Measurements from ENCODE around the gene RPS5. TPM values are rescaled to one million over a fixed set of nuclear protein-coding genes. Genes with fewer than 3 reads are reported as not detected.

RPS5 gene
- total and polyA plus RNA-seq, 9 of the 15 experiments (the other 6 are each of a cell fraction or from before 2014, with no cell fraction given) = 1,228 to 3,570 (median 2,484) TPM

- TF ChIP-seq ZBTB7A (IDR thresholded peaks at IDR 0.05; ENCODE audit: borderline replicate concordance, control insufficient read depth, low read depth, low read length) (peak; percentile 11; the same call in 1 of the 2 replicates), TRIM25 (IDR thresholded peaks at IDR 0.05; ENCODE audit: borderline replicate concordance) (peak; percentile 61; the same call in 1 of the 2 replicates), VEZF1 (CRISPR knock-in tag; IDR thresholded peaks at IDR 0.05) (peak; percentile 62), NFE2L1 (tag; IDR thresholded peaks at IDR 0.05; ENCODE audit: borderline replicate concordance, low read depth) (no peak), TFE3 (CRISPR knock-in tag; IDR thresholded peaks at IDR 0.05) (no peak), ZNF311 (CRISPR knock-in tag; IDR thresholded peaks at IDR 0.05) (no peak), CAMTA2 (CRISPR knock-in tag; conservative IDR thresholded peaks at IDR 0.05) (0 out of 2 replicates have a peak, but pooled peaks have one; percentile 73), LEF1 (IDR thresholded peaks at IDR 0.05) (0 out of 2 replicates have a peak, but pooled peaks have one; percentile 27), HDAC1 (IDR thresholded peaks at IDR 0.05) (peak in 1 of 2 experiments; percentile 45; a peak in 2 of 4 replicates), ELF4 (CRISPR knock-in tag; IDR thresholded peaks at IDR 0.05) (0 out of 2 replicates have a peak, but pooled peaks have one; percentile 1), HDAC2 (IDR thresholded peaks at IDR 0.05) (peak; percentile 52; the same call in 1 of the 2 replicates), ARNT (IDR thresholded peaks at IDR 0.05) (peak in 1 of 2 experiments; percentile 70; a peak in 1 of 4 replicates), ZNF133 (CRISPR knock-in tag; IDR thresholded peaks at IDR 0.05) (no peak), RHOXF2B (CRISPR knock-in tag; conservative IDR thresholded peaks at IDR 0.05) (no peak), SIN3A (IDR thresholded peaks at IDR 0.05; ENCODE audit: borderline replicate concordance in 2 of 2, control insufficient read depth in 1 of 2, low read depth in 2 of 2, low read length in 2 of 2) (no peak), TAF7 (tag; IDR thresholded peaks at IDR 0.05) (no peak), BRF1 (IDR thresholded peaks at IDR 0.05; ENCODE audit: borderline replicate concordance, extremely low read depth, insufficient read length) (no peak), TOE1 (IDR thresholded peaks at IDR 0.05; ENCODE audit: borderline replicate concordance) (0 out of 2 replicates have a peak, but pooled peaks have one; percentile 35), TOE1 (CRISPR knock-in tag; IDR thresholded peaks at IDR 0.05; ENCODE audit: borderline replicate concordance, low read depth) (no peak)
Observed at GRCh38 chr19:58381460-58382212, 5.4 kb upstream of the RPS5 start (continued).
